HG03025 (cell line): ENCODE results near the gene REV1.

ENCODE experiments used
- ATAC-seq: cut with Tn5 transposase; IDR thresholded peaks from one replicate; pipeline ENCODE4 v1.9.1; 2021; ENCODE audit warnings: mild to moderate bottlenecking, moderate library complexity; ENCODE audit not compliant: unreplicated experiment, low FRiP score

Gene REV1

DNA sequence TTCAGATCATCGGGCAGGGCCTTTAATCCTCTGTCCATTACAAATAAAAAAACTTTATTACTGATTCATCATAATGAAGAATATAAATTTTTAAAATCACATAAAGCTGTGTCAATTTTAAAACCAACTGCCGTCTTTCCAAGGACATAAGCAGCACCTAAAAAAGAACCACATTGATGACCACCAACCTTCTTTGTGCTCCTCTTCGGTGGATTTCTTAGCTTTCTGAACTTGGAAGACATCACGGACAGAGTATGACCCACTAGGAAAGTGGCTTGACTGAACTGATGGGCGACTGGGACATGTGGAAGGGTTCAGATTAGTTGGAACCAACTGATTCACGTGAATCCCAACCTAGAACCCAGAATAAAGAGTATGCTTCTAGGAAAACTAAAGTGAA lies 83.7 kb downstream of the REV1 start:
- no peak for ATAC-seq

DNA sequence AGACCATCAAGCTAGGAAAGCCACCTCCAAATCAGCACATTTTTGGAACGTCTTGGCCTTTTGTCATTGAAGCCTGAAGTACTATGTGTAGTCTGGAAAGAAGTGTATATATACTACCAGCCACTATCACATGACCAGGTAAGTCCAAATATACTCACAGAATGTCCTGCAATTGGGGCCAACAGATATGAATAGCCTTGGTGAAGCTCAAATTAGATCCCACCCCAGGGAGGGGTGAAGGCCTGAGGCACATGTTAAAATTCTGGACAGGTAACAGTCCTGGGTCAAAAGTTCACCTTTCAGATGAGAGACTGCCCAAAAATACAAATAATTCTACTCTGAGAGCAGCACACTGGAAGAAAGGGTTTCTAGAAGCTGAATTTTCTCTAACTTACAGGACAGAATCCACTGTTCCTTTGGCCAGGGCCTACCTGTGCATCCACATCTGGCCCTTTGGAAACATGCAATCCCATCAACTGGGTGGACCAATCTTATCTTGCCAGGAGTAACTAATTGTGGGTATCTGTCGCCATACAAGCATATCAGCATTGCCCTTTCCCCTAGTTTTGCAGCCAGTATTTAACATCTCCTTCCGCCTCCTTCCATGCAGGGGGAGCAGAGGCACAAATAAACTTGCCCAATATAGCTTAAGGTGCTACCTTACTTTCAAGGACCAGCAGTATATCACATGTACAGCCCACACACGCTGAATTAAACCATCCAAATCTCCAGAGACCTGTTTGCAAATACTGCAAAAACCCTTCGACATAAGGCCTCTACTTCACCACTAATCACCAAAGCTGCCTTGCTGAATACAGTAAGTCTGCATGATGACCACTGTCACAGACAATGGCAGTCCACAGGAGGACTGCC lies 84.8 kb downstream of the REV1 start:
- ATAC-seq, result no peak

DNA sequence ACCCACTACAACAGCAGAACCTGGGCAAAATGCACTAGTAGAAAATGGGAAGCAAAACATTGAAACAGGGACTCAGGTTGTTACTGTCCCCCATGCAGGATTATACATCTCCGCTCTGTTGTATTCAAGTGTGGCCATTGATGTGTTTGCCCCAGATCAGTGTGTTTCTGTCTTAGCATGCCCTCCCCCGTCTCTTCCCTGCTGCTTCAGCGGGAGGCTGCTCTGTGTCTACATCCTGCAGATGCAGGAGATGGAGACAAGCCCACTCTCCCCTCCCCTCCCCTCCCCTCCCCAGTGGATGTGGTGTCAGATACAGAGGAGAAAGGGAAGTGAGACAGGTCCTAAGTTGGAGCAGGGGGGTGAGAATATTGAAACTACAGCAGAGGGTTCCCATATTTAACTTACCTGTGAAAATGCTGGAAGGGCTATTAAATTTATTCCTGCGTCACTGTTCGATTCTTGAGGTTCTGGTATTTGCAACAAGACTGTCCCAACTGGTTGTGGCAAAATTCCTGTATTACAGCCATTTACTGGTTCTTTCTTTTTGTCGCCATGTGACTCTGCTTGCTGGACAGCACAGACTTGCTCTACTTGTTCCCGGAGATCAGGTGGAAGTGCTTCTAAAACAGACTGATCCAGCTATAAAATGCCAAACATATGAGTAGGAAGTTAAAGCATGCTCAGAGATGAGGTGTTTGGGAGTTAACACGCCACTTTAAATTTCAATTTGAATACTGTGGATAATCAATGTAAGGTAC lies 85.6 kb downstream of the REV1 start:
- ATAC-seq, result no peak

DNA sequence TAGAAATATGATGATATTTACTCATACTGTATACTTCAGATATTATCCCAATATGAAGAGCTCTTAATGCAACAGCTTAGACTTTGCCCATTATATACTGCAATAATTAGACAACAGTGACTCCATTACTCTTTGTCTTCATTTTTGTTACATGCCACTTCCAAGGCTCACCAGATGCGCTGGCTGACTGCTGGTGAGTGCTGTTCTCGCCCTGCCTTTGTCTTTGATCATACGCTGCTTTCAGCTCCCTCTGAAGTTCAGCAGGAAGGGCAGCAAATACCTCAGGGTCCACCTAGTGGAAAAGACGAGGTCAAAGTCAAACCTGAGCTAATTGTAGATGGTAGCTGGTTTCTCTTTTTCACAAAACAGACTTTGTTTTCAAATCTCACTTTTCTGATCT lies 86.3 kb downstream of the REV1 start:
- ATAC-seq, result no peak

DNA sequence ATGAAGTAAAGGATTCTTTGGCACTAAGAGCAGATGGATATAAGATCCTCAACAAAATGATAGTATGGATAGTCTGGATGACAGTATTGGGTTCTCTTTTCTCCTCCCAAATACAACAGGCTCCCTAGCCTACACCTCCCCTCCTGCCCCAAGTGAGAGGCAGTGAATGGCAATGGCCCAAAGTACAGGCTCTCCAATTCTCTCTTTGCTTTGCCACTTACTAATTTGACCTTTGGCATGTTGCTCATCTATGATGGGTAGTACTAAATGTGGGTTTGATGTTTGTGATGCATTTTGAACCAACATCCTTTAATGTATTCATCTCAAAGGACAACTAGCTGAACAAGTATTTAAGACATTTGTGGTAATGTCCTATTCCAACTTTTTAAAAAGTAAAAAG lies 86.7 kb downstream of the REV1 start:
- ATAC-seq, result no peak

DNA sequence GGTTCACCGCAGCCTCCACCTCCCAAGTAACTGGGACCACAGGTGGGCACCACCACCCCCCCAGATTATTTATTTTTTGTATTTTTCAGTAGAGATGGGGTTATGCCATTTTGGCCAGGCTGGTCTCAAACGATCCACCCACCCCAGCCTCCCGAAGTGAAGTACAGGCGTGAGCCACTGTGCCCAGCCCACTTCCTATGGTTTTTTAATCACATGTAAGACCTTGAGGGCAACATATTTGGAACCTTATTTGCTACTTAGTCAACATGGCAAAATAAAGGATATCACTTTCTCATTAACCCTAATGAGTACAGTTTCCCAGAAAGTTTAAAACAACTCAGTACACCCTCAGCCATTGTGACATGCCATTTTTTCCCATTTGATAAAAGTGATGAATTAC lies 88.0 kb downstream of the REV1 start:
- ATAC-seq, result no peak

DNA sequence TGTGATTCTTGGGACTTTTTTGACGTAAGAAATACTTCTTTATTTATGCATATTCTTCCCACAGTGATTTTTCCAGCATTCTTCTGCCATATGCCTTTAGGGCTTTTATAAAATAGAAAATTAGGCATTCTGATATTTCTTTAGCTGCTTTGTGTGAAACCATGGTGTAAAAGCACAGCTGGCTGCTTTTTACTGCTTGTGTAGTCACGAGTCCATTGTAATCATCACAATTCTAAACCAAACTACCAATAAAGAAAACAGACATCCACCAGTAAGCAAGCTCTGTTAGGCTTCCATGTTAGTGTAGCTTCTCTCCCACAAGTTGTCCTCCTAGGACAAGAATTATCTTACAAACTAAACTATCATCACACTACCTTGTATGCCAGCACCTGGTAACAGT lies 90.0 kb downstream of the REV1 start:
- no peak for ATAC-seq

DNA sequence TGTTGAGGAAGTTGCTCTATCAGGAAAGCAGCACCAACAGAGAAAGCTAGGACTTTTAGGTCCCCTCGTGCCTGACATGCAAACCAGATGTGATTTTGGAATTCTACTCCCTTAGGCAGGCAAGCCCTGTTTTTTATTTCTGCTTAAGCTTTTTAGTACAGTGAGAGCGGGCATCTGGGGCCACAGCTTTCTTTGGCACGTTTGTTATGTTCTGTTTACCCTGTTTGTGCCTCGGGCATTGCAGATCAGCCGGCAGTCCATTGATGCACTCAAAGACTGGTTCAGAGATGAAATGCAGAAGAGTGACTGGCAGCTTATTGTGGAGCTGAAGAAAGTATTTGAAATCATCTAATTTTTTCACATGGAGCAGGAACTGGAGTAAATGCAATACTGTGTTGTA lies 90.8 kb downstream of the REV1 start:
- no peak for ATAC-seq

DNA sequence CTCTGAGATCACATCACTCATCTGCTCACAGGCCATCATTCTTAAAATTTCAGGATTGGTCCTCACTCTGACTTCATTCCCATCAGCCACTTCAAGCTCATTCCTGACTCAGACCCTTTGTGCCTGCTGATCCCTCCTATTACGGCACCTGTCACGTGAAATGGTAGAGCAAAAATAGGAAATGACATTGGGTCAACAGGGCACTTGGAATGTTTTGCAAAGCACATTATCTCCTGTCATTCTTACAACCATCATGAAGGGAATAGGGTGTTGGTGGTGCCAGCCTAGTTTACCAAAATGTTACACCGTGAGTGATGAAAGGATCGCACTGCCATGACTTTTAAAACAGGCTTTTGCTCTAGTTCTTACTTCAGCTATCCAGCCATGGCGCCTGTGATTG lies 91.5 kb downstream of the REV1 start:
- ATAC-seq, result no peak

DNA sequence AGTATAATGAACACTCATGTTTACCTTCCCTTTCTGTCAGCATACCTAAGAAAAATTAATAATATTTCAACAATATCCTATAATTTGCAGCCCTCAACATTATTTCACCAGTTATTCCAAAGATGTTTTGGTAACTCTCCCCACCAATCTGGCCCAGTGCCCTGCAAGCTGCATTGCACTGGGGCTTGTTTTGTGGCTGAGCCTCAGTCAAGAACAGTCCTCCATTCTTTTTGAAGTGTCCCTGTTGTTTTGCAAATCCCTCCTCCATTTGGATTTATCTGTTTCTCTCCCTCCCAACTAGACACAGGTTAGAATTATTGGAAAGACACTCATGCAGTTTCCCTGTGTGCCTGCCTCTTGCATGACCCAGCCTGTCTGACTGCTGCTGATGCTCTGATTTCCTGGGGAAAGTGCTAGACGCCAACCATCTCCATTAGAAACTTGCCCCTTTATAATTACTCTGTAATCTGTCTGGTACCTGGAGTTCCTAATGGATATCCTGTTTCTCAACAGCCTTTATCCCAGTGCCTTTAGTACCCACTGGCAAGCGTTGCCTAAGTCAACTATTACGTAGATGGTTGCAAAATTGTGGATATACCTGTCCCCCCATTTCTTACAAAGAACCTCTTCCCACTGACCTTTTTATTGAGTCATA lies 92.4 kb downstream of the REV1 start:
- ATAC-seq, result no peak

DNA sequence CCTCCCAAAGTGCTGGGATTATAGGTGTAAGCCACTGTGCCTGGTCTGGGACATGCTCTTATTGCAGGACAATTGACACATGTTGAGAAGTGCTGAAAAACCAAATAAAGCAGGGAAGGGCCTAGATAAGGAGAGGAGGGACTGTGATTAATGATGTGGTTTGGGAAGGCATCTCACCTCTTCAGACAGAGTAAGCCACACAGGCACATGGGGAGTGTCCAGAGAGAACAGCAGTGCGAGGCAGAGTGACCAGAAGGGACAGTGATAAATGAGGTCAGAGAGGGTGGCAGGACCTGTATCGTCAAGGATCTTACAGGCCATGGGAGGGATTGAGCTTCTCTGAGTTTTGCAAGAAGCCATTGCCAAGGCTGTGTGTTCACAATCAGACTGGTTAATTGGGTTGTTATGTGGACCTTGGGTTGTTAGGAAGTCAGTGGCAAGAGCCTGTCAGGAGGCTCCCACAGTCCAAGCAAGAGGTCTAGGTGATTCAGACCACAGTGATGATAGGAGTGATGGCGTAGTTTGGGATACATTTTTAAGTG lies 94.2 kb downstream of the REV1 start:
- no peak for ATAC-seq

DNA sequence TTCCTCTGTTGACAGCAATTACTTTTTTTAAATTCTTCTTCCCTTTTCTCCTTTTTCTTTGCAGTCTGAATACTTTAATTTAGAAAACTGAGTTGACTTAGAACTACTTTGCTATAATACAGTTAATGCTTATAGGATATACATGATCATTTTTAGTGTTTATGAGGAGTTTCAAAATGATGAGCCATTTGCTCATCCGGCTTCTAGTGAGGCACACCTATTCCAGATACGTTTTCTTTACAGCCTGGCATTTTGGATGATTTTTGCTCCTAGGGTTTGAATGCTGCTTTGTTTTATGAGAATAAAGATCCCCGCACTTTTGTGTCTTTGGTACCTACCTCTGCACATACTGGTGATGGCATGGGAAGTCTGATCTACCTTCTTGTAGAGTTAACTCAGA lies 99.9 kb downstream of the REV1 start:
- no peak for ATAC-seq

DNA sequence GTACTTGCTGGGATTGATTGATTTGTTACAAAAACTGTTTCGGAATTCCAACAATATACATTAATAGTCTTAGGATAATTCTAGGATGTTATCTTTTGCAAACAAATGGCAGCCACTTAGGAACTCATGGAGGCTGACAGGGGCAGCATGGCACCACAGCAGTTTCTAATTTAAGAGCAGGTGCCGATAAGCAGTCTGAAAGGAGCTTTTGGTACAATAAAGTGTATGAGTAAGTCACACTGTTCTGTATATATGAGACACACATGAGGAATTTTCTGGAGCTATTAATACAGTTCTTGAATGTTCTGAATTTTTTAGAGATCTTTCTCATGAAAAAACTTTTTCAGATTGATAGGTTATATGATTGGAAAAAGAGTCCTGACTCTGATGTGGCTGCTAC lies 100.4 kb downstream of the REV1 start:
- ATAC-seq, result no peak

DNA sequence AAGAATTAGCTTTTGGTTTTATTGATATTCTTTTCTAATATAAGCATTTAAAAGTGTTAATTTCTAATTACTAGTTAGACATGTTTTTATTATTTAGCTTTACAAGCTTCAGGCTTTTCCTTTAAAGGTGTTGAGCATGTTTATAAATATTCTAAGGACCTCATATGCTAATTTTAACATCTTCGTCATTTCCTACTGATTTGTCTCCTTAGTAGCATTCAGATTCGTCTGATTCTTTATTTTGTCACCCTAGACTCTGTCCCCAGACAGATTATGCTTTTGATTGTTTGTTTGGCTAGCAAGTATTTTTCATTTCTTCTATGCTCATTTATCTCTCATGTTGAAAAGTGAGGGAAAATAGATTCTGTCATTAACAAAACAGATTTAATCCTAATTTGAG lies 100.9 kb downstream of the REV1 start:
- ATAC-seq, result no peak

DNA sequence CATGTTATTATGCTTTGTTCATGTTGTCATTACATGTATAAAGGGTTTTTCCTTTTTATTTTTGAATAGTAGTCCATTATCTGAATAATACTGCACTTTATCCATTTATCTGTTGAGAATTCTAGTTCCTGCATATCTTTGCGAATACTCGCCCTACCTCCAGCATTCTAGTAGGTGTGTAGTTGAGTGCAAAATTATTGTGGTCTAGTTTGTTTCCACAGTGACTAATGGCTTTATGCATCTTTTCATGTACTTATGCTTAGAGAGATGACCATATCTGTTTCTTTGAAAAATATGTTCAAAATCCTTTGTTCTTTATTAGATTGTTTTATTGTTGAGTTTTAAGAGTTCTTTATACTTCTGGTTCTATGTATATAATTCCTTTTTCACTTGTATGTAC lies 103.8 kb downstream of the REV1 start:
- no peak for ATAC-seq

DNA sequence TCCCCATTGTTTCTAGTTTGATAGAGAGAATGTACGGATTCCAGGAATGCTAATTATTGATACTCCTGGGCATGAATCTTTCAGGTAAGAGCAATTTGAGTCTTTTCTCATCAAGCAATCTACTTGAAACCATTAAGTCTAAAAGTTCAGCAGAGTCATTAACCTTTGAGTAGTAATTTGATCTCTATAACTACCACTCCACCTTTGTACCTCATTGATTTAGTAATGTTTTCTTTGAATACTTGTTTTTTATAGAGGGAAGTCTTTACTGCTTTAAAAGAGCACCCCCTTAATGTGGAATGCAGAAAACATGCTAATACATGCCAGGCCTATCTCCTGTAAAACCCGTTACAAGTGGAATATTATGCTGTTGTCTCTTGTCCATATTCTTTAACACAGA lies 107.7 kb downstream of the REV1 start:
- no peak for ATAC-seq

DNA sequence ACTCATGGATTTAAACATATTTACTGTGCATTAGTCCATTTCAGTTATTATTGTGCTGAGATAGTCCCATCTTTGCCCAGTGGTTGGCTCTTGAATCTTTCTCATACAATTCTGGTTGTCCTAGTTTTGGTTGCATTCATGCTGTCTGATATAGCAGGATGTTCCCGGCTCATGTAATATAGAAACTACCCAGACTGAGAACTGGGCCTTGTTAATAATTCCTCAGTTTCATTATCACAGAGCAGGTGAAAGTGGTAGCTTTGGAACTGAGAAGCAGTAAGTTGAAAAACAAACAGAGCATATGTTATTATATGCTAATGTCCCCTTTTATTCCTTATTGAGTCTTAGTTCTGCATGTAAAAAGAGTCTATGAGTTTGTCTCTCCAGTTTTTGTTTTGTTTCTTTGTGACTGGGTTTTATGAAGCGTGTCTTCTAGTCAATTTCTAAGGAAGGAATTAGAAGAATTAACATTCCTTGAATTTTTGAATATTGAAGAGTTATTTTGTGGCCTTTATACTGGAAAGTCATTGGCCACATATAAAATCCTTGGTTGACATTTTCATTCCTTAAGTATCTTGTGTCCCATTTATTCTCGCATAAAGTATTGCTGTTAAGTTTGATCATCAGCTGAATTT lies 109.3 kb downstream of the REV1 start:
- no peak for ATAC-seq

DNA sequence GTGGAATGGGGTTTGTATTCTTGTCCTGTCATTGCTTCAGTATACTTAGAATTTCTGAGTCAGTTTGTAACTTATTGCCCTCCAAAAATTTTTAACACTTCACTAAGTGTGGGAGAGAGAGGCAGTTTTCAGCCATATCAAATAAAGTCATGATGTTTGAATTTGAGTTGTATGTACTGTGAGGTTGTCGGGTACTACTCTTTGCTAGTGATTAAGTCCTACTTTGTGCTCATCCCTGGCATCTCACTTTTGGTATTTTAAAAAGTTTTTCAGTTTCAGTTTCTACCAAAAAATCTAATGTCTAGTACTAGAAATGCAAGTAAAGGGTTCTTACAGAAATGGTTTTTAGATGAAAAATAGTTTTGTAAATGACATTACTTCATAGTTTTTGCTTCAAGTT lies 111.9 kb downstream of the REV1 start:
- no peak for ATAC-seq

DNA sequence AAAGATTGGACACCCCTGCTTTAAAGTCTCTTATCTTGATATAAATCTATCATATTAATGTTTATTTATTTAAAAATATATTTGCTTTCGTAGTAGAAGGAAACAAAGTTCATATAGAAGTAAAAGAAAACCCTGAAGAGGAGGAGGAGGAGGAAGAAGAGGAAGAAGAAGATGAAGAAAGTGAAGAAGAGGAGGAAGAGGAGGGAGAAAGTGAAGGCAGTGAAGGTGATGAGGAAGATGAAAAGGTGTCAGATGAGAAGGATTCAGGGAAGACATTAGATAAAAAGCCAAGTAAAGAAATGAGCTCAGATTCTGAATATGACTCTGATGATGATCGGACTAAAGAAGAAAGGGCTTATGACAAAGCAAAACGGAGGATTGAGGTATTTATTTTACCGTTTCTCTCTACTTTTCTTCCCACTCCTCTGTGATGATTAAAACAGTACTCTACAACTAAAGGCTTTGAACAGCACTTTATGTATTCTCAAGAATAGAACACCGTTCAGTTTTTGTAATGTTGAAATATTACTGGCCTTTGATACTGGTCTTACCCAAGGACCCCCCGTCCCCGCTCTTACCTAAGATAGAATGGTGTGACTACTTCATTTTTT lies 113.5 kb downstream of the REV1 start:
- ATAC-seq, result no peak

DNA sequence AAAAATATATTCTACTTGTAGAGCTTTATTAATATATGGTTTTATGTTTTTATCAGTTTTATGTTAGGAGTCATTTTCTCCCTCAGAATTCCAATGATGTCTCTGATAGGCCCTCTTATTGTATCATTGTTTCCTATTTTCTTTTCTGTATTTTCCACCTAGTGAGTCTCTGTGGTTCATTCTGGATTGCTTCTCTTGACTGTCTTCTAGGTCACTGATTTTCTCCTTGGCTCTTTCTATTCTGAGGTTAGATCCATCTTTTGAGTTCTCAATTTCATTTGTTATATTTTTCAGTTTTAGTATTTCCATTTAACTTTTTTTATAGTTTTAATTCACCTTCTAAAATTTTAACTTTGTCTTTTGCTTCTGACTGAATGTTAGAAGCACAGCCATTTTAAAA lies 115.1 kb downstream of the REV1 start:
- no peak for ATAC-seq
